Suppressor macrophage treated with lipopolysaccharide for 4 hours (primary cell): ENCODE data around the gene F2RL3.
"Not testable (repeated sequence)": the region's sequence is repeated elsewhere in the genome, so short reads cannot be mapped to it uniquely, and the experiment has no call there.

Experiments used
- DNase-seq: peaks from one replicate; pipeline ENCODE4 v3.0.0-alpha.2; 2020

Gene F2RL3

GRCh38 chr19:16888629-16889365 is at the start of gene F2RL3:
Gene F2RL3 (plus strand): TSS chr19:16888999. CDS start chr19:16889190, 191 bp downstream.
- DNase-seq: peak; percentile 45

GRCh38 chr19:16841391-16841926 is 47.3 kb upstream of the F2RL3 start:
- DNase-seq: no peak

DNA sequence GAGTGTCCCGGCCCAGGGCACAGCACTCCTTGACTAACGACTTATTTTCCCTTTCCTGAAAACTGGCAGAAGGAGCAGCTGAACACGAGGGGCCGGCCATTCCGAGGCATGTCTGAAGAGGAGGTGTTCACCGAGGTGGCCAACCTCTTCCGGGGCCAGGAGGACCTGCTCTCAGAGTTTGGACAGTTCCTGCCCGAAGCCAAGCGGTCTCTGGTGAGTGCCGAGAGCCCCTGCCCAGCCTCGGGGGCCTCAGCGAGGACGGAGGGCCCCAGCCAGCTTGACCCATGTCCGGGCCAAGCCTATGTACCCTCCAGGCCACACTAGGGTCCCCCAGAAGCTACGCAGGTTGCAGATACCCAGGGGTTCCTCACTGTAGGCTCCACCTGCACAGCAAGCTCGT is 41.9 kb upstream of the F2RL3 start:
- no peak for DNase-seq

GRCh38 chr19:16847430-16847829 is 41.4 kb upstream of the F2RL3 start:
- DNase-seq: peak; percentile 58

DNA sequence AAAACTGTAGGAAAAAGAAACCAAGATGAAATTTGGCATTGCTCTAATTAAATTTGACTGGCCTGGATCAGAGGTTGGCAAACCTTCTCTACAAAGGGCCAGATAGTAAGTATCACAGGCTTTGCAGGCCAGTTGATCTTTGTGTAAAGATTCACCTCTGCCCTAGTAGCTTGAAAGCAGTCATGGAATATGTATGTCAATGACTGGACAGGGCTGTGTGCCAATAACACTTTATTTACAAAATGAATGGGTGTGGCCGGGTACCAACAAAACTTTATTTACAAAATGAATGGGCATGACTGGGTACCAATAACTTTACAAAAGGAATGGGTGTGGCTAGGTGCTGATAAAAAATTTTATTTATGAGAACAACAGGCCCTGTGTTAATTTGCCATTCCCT is 39.6 kb upstream of the F2RL3 start:
- DNase-seq: no peak

DNA sequence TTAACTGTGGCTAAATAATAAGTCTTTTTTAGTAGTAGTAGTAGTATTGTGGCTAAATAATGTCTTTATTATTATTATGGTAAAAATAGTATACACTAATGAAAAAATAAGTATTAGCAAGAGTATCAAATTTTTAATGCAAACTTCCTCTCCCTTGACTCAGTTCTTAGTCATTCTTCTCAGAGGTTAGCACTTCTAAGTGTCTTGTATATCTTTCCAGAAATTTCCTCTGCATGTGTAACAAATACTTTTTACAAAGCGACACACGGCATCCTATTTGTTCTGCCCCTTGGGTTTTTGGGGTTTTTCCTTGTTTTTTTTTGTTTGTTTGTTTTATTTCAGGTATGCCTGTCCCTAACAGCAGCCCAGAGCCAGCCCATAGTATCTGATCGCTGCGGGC is 38.7 kb upstream of the F2RL3 start:
- DNase-seq: no peak

DNA sequence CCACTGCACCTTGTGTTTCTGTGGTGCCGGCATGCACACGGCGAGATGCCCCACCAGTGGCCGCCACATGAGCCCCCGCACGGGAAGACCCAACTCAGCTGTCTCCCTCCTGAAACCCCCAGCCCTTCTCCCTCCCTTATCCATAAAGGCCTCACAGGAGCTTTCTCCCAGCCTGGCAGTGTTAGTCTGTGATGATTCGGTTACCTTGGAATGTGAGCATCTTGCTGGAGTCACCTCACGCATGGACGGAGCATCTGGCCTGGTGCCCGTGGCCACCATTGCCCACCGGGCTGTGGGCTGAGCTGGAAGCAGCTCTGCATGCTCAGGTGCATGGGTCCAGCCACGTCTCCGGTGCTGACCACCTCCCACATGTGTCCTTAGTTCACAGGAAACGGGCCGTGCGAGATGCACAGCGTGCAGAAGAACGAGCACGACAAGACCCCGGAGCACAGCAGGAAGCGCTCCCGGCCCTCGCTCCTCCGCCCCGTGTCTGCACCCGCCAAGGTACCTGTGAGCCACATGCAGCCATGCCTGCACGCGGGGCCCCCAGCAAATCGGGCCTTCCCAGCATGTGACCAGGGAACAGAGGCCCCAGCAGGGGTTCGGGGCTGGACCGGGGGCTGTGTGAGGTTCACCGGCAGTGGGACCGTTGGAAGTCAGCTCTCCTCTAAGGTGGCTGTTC is 37.6 kb upstream of the F2RL3 start:
- no peak for DNase-seq

DNA sequence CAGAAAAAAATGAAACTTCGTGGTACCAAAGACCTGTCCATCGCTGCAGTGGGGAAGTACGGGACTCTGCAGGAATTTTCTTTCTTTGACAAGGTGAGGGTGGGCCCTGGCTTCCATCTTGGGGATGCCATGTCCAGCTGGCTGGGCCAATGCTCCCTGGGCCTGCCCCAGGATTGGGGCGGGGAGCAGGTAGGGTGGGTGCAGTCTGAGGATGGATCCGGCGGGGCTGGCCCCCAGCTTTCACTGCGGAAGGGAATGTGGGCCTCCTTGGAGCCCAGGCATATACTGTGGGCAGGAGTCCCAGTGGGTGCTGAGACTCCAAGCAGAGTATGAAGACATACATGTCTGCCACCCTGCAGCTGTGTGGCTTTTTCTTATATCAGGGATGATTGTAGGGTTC is 35.7 kb upstream of the F2RL3 start:
- DNase-seq: no peak

- no peak for DNase-seq
Observed at GRCh38 chr19:16856091-16856490, 32.7 kb upstream of the F2RL3 start.

DNA sequence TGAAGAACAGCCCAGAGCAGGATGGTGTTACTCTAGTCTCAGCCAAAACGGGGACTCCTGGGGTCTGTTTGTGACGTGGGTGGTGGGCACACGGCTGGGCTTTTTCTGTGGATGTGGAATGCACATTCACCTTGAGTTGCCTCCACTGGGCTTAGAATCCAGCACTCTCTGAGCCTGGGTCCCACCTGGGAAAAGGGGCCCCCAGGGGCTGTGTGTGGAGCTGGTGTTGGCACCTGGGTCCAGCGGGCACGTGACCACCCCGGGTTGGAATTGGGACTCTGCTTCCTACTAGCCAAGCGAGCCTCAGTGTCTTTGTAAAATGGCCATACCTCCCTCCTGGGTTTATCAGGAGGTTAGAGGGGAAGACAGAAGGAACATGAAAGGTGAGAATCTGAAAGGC is 29.2 kb upstream of the F2RL3 start:
- no peak for DNase-seq

- no peak for DNase-seq
Observed at GRCh38 chr19:16860118-16860517, 28.7 kb upstream of the F2RL3 start.

GRCh38 chr19:16861011-16861410 is 27.8 kb upstream of the F2RL3 start:
- DNase-seq: no peak

GRCh38 chr19:16861834-16862233 is 27.0 kb upstream of the F2RL3 start:
- no peak for DNase-seq

DNA sequence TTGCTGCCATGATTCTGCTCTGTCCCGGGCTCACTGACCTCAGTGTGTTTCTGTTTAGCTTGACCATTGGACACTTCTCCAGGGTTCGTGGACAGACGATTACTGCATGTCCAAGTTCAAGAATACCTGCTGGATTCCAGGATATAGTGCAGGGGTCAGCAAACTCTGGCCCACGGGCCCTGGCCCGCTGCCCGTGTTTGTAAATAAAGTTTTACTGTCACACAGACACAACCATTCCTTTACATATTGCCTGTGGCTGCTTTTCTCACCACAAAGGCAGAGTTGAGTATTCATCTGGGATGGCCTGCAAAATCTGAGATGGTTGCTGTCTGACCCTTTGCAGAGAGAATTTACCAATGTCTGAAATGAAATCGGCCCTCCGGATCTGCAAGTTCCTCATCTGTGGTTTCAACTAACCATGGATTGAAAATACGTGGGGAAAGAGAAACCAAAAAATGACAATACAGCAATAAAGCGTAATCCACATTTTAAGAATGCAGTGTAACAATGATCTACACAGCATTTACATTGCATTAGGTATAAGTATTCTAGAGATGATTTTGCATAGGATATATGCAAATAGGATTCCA is 25.9 kb upstream of the F2RL3 start:
- DNase-seq: peak; percentile 78

DNA sequence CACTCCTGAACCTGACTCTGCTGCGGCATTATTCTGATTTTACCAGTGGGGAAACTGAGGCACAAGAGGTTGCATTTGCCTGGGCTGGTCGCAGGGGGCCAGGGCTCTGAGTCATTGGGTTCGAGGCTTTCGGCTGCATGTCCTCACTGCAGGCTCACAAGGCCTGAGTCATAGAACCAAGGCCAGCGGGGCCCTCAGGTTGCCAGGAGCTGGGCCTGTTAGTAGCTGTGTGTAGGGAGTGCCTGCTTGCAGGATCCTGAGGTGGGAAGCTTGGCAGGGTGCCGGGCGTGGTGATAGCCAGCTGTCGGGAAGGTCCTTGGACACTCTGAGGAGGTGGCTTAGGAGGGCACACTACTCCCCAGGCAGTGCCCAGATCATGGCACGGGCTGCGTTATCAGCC is 21.6 kb upstream of the F2RL3 start:
- DNase-seq: no peak

GRCh38 chr19:16868423-16869130 is 20.2 kb upstream of the F2RL3 start:
- no peak for DNase-seq

DNA sequence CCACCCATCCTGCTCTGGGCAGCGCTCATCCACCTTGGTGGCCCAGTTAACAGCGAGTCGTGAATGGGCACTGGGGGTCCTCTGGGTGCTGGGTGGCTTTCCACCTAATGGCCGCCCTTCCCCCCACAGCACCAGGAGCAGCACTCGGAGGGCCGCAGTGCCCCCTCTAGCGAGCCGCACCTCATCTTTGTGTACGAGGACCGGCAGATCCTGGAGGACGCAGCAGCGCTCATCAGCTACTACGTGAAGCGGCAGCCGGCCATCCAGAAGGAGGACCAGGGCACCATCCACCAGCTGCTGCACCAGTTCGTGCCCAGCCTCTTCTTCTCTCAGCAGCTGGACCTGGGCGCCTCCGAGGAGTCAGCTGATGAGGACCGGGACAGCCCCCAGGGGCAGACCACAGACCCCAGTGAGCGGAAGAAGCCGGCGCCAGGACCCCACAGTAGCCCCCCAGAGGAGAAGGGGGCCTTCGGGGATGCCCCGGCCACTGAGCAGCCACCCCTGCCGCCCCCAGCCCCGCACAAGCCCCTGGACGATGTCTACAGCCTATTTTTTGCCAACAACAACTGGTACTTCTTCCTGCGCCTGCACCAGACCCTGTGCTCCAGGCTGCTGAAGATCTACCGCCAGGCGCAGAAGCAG is 19.3 kb upstream of the F2RL3 start:
- no peak for DNase-seq

GRCh38 chr19:16871871-16872270 is 16.9 kb upstream of the F2RL3 start:
- DNase-seq: no peak

- no peak for DNase-seq
Observed at GRCh38 chr19:16872728-16873127, 16.1 kb upstream of the F2RL3 start.

- no peak for DNase-seq
Observed at GRCh38 chr19:16873594-16873993, 15.2 kb upstream of the F2RL3 start.

DNA sequence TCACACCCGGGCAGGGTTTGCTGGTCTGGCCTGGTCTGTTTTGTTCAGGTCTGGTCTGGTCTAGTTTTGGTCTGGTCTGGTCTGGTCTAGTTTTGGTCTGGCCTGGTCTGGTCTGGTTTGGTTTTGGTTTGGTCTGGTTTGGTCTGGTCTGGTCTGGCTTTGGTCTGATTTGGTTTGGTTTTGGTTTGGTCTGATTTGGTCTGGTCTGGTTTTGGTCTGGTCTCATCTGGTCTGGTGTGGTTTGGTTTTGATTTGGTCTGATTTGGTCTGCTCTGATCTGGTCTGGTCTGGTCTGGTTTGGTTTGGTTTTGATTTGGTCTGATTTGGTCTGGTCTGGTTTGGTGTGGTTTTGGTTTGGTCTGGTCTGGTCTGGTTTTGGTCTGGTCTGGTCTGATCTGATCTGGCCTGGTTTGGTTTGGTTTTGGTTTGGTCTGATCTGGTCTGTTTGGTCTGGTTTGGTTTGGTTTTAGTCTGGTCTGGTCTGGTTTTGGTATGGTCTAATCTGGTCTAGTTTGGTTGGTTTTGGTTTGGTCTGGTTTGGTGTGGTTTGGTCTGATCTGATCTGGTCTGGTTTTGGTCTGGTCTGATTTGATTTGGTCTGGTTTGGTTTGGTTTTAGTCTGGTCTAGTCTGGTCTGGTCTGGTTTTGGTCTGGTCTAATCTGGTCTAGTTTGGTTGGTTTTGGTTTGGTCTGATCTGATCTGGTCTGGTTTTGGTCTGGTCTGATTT is 14.4 kb upstream of the F2RL3 start:
- DNase-seq: no peak

DNA sequence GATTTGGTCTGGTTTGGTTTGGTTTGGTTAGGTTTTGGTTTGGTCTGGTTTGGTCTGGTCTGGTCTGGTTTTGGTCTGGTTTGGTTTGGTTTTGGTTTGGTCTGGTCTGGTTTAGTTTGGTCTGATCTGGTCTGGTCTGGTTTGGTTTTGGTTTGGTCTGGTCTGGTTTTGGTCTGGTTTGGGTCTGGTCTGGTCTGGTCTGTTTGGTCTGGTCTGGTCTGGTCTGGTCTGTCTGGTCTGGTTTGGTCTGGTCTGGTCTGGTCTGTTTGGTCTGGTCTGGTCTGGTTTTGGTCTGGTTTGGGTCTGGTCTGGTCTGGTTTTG is 13.9 kb upstream of the F2RL3 start:
- not testable (repeated sequence) for DNase-seq
